Cardiac fibroblast (primary cell): ENCODE data around the gene TBC1D14.
"Not testable (repeated sequence)": the region's sequence is repeated elsewhere in the genome, so short reads cannot be mapped to it uniquely, and the experiment has no call there.

Experiments used
- DNase-seq, 2 donors: peaks; one replicate each; pipeline versions ENCODE4 v3.0.0 to v3.0.0-alpha.2; 2010; ENCODE audit warnings: low read depth in 2 of 2
- H3K4me3 ChIP-seq, 2 donors: replicated peaks in 1 of 2; 1 replicate in 1 of 2; 2 replicates in 1 of 2; pipeline ENCODE4 v1.5.1; 2011; ENCODE audit warnings: low read depth in 2 of 2, low read length in 2 of 2, mild to moderate bottlenecking in 2 of 2, moderate library complexity in 1 of 2
- TF ChIP-seq, protein P1 (sequence below): IDR thresholded peaks from one replicate; pipeline ENCODE4 v1.5.1; 2011; ENCODE audit warnings: low read depth, mild to moderate bottlenecking, low read length, inconsistent platforms

TBC1D14 gene

GRCh38 chr4:6902318-6903042, 7.1 kb upstream of the TBC1D14 start:
- no peak overlapping the region for H3K4me3 ChIP-seq
- TF ChIP-seq, protein P1, sequence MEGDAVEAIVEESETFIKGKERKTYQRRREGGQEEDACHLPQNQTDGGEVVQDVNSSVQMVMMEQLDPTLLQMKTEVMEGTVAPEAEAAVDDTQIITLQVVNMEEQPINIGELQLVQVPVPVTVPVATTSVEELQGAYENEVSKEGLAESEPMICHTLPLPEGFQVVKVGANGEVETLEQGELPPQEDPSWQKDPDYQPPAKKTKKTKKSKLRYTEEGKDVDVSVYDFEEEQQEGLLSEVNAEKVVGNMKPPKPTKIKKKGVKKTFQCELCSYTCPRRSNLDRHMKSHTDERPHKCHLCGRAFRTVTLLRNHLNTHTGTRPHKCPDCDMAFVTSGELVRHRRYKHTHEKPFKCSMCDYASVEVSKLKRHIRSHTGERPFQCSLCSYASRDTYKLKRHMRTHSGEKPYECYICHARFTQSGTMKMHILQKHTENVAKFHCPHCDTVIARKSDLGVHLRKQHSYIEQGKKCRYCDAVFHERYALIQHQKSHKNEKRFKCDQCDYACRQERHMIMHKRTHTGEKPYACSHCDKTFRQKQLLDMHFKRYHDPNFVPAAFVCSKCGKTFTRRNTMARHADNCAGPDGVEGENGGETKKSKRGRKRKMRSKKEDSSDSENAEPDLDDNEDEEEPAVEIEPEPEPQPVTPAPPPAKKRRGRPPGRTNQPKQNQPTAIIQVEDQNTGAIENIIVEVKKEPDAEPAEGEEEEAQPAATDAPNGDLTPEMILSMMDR: no peak
- DNase-seq: no peak

DNA sequence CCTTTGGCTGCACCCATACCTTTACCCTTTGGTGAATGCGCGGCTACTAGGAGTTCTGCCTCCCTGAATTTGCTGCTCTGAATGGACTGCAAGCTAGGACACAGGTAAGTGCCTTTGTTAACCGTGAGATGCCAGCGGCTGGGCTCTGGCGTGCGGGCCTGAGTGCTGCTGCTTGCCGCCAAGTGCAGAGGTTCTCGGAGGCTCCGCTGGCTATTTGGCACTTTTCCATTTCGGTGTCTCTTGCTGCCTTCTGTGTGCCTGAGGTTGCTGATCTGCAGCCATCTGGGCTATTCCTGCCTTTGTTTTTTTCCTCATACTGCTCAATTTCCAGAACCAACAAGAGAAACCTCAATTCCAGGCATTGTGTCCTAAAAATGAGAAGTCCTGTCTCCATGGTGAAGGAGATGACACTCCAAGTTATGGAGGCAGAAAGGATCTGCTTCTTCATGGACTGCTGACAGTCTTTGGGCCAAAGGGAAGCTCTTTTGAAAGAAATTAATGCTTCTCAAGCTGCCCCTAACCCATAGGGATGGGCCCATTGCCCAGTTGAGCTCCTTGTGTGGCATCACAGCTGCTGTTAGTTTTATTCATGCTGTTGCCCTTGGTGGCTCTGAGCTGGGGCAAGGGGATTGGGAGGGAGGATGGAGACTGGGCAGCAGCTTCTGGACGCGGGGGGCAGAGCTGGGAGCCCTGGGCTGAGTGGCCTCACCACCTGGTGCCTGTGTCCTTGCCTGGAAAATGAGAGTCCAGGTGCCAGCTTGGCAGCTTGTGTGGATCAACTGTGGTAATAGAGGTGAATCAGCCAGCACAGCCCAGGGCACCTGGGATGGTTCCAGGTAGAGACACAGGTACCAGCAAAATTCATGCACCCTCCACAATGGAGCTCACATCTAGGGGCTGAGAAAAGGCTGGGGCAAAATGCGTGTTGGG, 3.8 kb upstream of the TBC1D14 start:
- no peak for DNase-seq
- TF ChIP-seq, protein P1: no peak
- H3K4me3 ChIP-seq: no peak overlapping the region

GRCh38 chr4:6906486-6906885, 3.1 kb upstream of the TBC1D14 start:
- DNase-seq, H3K4me3 ChIP-seq: not testable (repeated sequence)

DNA sequence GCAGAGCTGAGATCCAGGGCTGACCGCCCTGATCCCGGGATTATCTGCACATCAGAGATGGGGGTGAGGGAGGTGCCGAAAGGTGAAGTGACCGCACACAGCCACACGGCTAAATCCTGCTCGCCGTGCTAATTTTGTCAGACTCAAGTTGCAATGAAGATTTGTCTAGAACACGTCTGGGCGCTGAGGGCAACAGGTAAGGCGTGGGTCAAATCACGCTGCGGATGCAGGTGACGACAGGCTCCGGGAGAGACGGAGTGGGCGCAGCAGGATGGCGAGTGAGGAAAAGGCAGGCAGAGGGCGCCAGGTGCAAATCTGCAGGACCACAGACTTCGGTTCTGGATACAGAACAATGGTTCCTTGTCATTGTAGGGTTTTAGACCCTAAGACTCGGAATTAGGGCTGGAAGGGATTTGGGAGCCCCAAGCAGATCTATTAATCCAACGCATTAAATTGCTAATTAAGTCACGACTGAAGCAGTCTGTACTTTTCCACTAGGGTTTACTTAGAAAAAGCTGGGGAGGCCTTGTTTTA, 1.9 kb upstream of the TBC1D14 start:
- no peak overlapping the region for H3K4me3 ChIP-seq
- DNase-seq: peak; percentile 42 to 48
- TF ChIP-seq, protein P1: peak; percentile 45

GRCh38 chr4:6908432-6909112, 1.1 kb upstream of the TBC1D14 start:
- H3K4me3 ChIP-seq: peak overlapping the region; percentile 71 to 74
- DNase-seq: peak in 1 of 2 donors; percentile 57
- TF ChIP-seq, protein P1: no peak

GRCh38 chr4:6909970-6910339, 329 bp downstream of the TBC1D14 start:
- peak overlapping the region; percentile 61 to 74 for H3K4me3 ChIP-seq
- TF ChIP-seq, protein P1: no peak
- DNase-seq: no peak
